PC-9 (cell line): ENCODE data around the gene ADAP1. TPM values are rescaled to one million over a fixed set of nuclear protein-coding genes. Genes with fewer than 3 reads are reported as not detected.

Experiments
- BruUV-seq: library from RNA; stranded (reverse); fragments of 400-500 nt; replicated peaks from 2 replicates; lab custom pipeline; 2021; lab: Mats Ljungman, UMichigan
- CTCF ChIA-PET: fragments of 300-600 bp; sonication (Branson Sonifier 250); formaldehyde crosslinking; loops from one replicate; lab custom pipeline; 2022; ENCODE audit warnings: antibody characterized with exemption; lab: Charles Lee
- POLR2A ChIA-PET: fragments of 300-600 bp; sonication (Branson Sonifier 250); formaldehyde crosslinking; loops from one replicate; lab custom pipeline; 2022; ENCODE audit warnings: antibody characterized with exemption; ENCODE audit not compliant: unreplicated experiment; lab: Charles Lee
- DNase-seq, 2 experiments: peaks; one replicate each; pipeline versions ENCODE4 v3.0.0 to v3.0.0-alpha.2; 2015 to 2022; ENCODE audit warnings: mixed read lengths in 1 of 2
- H2AFZ ChIP-seq: fragments of 200-600 bp; sonication (generic); 2 replicates; pipeline ENCODE4 v1.8.1; 2017; ENCODE audit warnings: antibody characterized with exemption
- H3F3A ChIP-seq: fragments of 200-600 bp; sonication (generic); 2 replicates; pipeline ENCODE4 v1.8.1; 2017; ENCODE audit warnings: antibody characterized with exemption, mild to moderate bottlenecking, low read depth; ENCODE audit not compliant: insufficient read depth
- H3K27ac ChIP-seq: fragments of 200-600 bp; sonication (generic); 2 replicates; pipeline ENCODE4 v1.6.1; 2016; ENCODE audit warnings: mixed run types
- H3K27me3 ChIP-seq: fragments of 200-600 bp; sonication (generic); 2 replicates; pipeline ENCODE4 v1.6.1; 2016; ENCODE audit warnings: low read depth, mixed run types; ENCODE audit not compliant: insufficient read depth
- H3K36me3 ChIP-seq: fragments of 200-600 bp; sonication (generic); 2 replicates; pipeline ENCODE4 v1.6.1; 2016; ENCODE audit warnings: low read depth, mixed run types
- H3K4me1 ChIP-seq: fragments of 200-600 bp; sonication (generic); replicated peaks from 2 replicates; pipeline ENCODE4 v1.6.1; 2016; ENCODE audit warnings: mixed run types; ENCODE audit not compliant: insufficient read depth
- H3K4me2 ChIP-seq: fragments of 200-600 bp; sonication (generic); 2 replicates; pipeline ENCODE4 v1.6.1; 2017; ENCODE audit warnings: mixed run types
- H3K4me3 ChIP-seq: fragments of 200-600 bp; sonication (generic); 2 replicates; pipeline ENCODE4 v1.6.1; 2016; ENCODE audit warnings: mixed run types
- H3K79me2 ChIP-seq: fragments of 200-600 bp; sonication (generic); 2 replicates; pipeline ENCODE4 v1.6.1; 2017; ENCODE audit warnings: low read depth, mixed run types
- H3K9me2 ChIP-seq: fragments of 200-600 bp; sonication (generic); 2 replicates; pipeline ENCODE4 v1.8.1; 2017; ENCODE audit warnings: mild to moderate bottlenecking; ENCODE audit not compliant: insufficient read depth
- H3K9me3 ChIP-seq: fragments of 200-600 bp; sonication (generic); 2 replicates; pipeline ENCODE4 v1.8.1; 2016; ENCODE audit warnings: low read depth; ENCODE audit not compliant: insufficient read depth
- H4K20me1 ChIP-seq: fragments of 200-600 bp; sonication (generic); 2 replicates; pipeline ENCODE4 v1.8.1; 2017; ENCODE audit not compliant: insufficient read depth
- EZH2 ChIP-seq: fragments of 200-600 bp; sonication (generic); IDR thresholded peaks from 2 replicates; pipeline ENCODE4 v1.8.0; 2017; ENCODE audit warnings: antibody characterized with exemption, low read depth
- intact Hi-C: fragments of 100-400 bp; cut with micrococcal nuclease; formaldehyde crosslinking; loops from one replicate; pipeline ENCODE4 v1.10.0; 2022; ENCODE audit not compliant: unreplicated experiment
- total RNA-seq: library from RNA; stranded (reverse); gene quantifications from 2 replicates; pipeline ENCODE4 v1.2.3, GENCODE V29; 2021
- TF ChIP-seq, protein P1 (sequence below): fragments of 200-600 bp; sonication (generic); conservative IDR thresholded peaks from 2 replicates; pipeline ENCODE4 v1.6.1; 2017; ENCODE audit warnings: mixed run types, antibody characterized with exemption, mild to moderate bottlenecking, moderate library complexity

Gene ADAP1
- total RNA-seq, 1 experiment from 2014 or later = 73.9 TPM

GRCh38 chr7:863106-863505 is 91.4 kb downstream of the ADAP1 start:
- no TSS peak for BruUV-seq
- no peaks in the 10 kb centered on the region for H3K4me1 ChIP-seq
- CTCF ChIA-PET = no interaction called here
- no peaks in the 10 kb centered on the region for H4K20me1 ChIP-seq
- intact Hi-C loops = no loop called here
- no peaks in the 10 kb centered on the region for H3K9me2 ChIP-seq
- peaks cover 36% of the 10 kb centered on the region for H3K36me3 ChIP-seq
- no peak overlapping the region for H2AFZ ChIP-seq
- H3K4me3 ChIP-seq = no peak overlapping the region
- no peak for DNase-seq
- H3K4me2 ChIP-seq = no peak overlapping the region
- TF ChIP-seq EZH2 = no peak
- H3K9me3 ChIP-seq = no peaks in the 10 kb centered on the region
- no peaks in the 10 kb centered on the region for H3K27me3 ChIP-seq
- no peaks in the 10 kb centered on the region for H3F3A ChIP-seq
- POLR2A ChIA-PET = interaction anchor here (0.6 kb wide), 1 partner anchor 50 kb away, joined by 3 read pairs; no protein-coding TSS in a partner anchor
- H3K27ac ChIP-seq = no peak overlapping the region
- no peaks in the 10 kb centered on the region for H3K79me2 ChIP-seq

DNA sequence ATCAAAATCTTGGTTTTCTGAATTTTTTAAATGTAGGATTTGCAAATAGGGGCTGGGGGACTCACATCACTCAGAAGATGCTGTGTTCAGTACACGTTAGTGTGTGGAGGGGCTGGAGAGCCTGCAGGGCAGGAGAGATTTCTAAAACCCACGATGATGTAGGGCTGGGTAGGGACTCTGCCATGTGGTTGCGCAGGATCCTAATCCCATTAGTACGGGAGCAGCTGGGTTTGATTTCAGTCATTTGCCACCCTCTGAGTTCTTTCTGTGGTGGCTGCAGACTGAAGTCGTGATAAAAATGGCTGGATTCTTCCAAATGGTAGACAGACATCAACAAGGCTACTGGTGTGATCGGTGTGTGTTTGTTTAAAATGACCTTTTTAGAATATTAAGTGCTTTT is 92.3 kb downstream of the ADAP1 start:
- BruUV-seq = no TSS peak
- intact Hi-C loops = no loop called here

DNA sequence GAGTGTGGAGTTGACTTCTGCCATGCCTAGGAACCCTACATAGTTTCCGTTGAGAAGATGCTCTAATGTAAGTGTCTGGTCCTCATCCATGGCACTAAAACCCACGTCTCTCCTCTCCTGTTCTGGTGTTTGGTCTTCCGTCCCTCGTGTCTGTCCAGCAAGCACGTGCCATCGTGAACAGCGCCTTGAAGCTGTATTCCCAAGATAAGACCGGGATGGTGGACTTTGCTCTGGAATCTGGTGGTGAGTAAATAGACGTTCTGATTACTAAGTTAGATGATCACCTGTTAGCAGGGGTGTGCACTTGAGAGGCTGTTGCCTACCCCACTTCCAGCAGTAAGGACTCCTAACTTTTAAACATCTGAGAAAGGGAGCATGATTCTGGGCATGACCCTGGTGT is 93.3 kb downstream of the ADAP1 start:
- Histone ChIP-seq H2AFZ (no peak overlapping the region), H3K4me3 (no peak overlapping the region), H4K20me1 (no peaks in the 10 kb centered on the region), H3F3A (peaks cover 5% of the 10 kb centered on the region), H3K9me2 (no peaks in the 10 kb centered on the region), H3K9me3 (no peaks in the 10 kb centered on the region), H3K36me3 (peaks cover 41% of the 10 kb centered on the region; the same call in 1 of the 2 replicates), H3K27ac (no peak overlapping the region), H3K4me1 (no peaks in the 10 kb centered on the region), H3K79me2 (no peaks in the 10 kb centered on the region), H3K4me2 (no peak overlapping the region), H3K27me3 (no peaks in the 10 kb centered on the region)
- POLR2A ChIA-PET = no interaction called here
- no TSS peak for BruUV-seq
- TF ChIP-seq, protein P1, sequence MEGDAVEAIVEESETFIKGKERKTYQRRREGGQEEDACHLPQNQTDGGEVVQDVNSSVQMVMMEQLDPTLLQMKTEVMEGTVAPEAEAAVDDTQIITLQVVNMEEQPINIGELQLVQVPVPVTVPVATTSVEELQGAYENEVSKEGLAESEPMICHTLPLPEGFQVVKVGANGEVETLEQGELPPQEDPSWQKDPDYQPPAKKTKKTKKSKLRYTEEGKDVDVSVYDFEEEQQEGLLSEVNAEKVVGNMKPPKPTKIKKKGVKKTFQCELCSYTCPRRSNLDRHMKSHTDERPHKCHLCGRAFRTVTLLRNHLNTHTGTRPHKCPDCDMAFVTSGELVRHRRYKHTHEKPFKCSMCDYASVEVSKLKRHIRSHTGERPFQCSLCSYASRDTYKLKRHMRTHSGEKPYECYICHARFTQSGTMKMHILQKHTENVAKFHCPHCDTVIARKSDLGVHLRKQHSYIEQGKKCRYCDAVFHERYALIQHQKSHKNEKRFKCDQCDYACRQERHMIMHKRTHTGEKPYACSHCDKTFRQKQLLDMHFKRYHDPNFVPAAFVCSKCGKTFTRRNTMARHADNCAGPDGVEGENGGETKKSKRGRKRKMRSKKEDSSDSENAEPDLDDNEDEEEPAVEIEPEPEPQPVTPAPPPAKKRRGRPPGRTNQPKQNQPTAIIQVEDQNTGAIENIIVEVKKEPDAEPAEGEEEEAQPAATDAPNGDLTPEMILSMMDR = no peak
- no peak for TF ChIP-seq EZH2
- no peak for DNase-seq
- intact Hi-C loops = no loop called here
- CTCF ChIA-PET = no interaction called here

More for the DNA sequence above, 92.3 kb downstream of the ADAP1 start:
- no peak for DNase-seq
- Histone ChIP-seq H3K4me3 (no peak overlapping the region), H3K79me2 (no peaks in the 10 kb centered on the region), H3K27ac (no peak overlapping the region), H3K9me3 (no peaks in the 10 kb centered on the region), H2AFZ (no peak overlapping the region), H4K20me1 (no peaks in the 10 kb centered on the region), H3K4me2 (no peak overlapping the region), H3K4me1 (no peaks in the 10 kb centered on the region), H3F3A (peaks cover 5% of the 10 kb centered on the region), H3K27me3 (no peaks in the 10 kb centered on the region), H3K9me2 (no peaks in the 10 kb centered on the region), H3K36me3 (peaks cover 39% of the 10 kb centered on the region)
- TF ChIP-seq, protein P1 = no peak
- no peak for TF ChIP-seq EZH2
- ChIA-PET POLR2A (no interaction called here), CTCF (no interaction called here)

- no peak overlapping the region for H3K27ac ChIP-seq
- TF ChIP-seq EZH2 = no peak
- TF ChIP-seq, protein P1 = no peak
- no peaks in the 10 kb centered on the region for H3K9me2 ChIP-seq
- POLR2A ChIA-PET = no interaction called here
- H3K4me1 ChIP-seq = no peaks in the 10 kb centered on the region
- no peak for DNase-seq
- intact Hi-C loops = no loop called here
- H4K20me1 ChIP-seq = no peaks in the 10 kb centered on the region
- no peaks in the 10 kb centered on the region for H3K27me3 ChIP-seq
- H3F3A ChIP-seq = peaks cover 5% of the 10 kb centered on the region
- no peaks in the 10 kb centered on the region for H3K79me2 ChIP-seq
- CTCF ChIA-PET = no interaction called here
- no peak overlapping the region for H3K4me3 ChIP-seq
- H3K4me2 ChIP-seq = no peak overlapping the region
- peaks cover 41% of the 10 kb centered on the region for H3K36me3 ChIP-seq
- H2AFZ ChIP-seq = no peak overlapping the region
- H3K9me3 ChIP-seq = no peaks in the 10 kb centered on the region
- no TSS peak for BruUV-seq
These were observed 94.3 kb downstream of the ADAP1 start for GRCh38 chr7:860149-860548.
